Measurements from ENCODE around the gene USP10.

DNA sequence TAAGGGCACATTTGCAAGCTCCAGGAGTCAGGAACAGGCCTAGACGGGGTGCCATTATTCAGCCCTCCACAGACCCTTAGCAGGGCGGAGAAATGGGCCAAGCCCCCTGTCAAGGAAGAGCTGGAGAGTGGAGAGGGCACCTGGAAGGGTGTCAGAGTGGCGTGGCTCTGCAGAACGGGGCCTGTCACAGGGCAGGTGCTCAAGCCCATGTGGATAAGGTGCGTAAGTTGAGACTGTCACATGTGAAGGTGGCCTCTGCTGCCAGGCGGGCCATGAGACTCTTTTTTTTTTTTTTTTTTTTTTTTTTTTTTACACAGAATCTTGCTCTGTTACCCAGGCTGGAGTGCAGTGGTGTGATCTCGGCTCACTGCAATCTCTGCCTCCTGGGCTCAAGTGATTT, 108.0 kb downstream of the USP10 start:
- TF ChIP-seq, protein P1, sequence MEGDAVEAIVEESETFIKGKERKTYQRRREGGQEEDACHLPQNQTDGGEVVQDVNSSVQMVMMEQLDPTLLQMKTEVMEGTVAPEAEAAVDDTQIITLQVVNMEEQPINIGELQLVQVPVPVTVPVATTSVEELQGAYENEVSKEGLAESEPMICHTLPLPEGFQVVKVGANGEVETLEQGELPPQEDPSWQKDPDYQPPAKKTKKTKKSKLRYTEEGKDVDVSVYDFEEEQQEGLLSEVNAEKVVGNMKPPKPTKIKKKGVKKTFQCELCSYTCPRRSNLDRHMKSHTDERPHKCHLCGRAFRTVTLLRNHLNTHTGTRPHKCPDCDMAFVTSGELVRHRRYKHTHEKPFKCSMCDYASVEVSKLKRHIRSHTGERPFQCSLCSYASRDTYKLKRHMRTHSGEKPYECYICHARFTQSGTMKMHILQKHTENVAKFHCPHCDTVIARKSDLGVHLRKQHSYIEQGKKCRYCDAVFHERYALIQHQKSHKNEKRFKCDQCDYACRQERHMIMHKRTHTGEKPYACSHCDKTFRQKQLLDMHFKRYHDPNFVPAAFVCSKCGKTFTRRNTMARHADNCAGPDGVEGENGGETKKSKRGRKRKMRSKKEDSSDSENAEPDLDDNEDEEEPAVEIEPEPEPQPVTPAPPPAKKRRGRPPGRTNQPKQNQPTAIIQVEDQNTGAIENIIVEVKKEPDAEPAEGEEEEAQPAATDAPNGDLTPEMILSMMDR (conservative IDR thresholded peaks at IDR 0.05; ENCODE audit: low read length), result no peak
- TF ChIP-seq EZH2phosphoT487 (IDR thresholded peaks at IDR 0.05; ENCODE audit: borderline replicate concordance, low read depth, low read length), result no peak

Measured in OCI-LY7 (cell line).